Endothelial cell of umbilical vein (primary cell): Measurements from ENCODE around the gene NUAK1.

Source experiments
- CTCF ChIP-seq, 2 donors: IDR thresholded peaks; 1 replicate in 1 of 2; 2 replicates in 1 of 2; pipeline ENCODE4 v1.5.1; 2011; ENCODE audit warnings: low read length in 2 of 2, mild to moderate bottlenecking in 2 of 2, moderate library complexity in 2 of 2, control low read depth in 1 of 2, inconsistent platforms in 1 of 2, low read depth in 1 of 2; ENCODE audit not compliant: insufficient read depth in 1 of 2; ENCODE audit errors: extremely low read depth in 1 of 2
- EZH2 ChIP-seq: IDR thresholded peaks from 2 replicates; pipeline ENCODE4 v1.6.1; 2012; ENCODE audit warnings: borderline replicate concordance, low read depth, mild to moderate bottlenecking, moderate library complexity, low read length, inconsistent platforms; ENCODE audit not compliant: severe bottlenecking
- MAX ChIP-seq: IDR thresholded peaks from 2 replicates; pipeline ENCODE4 v1.6.1; 2011; ENCODE audit not compliant: insufficient read depth, insufficient read length
- MYC ChIP-seq: IDR thresholded peaks from one replicate; pipeline ENCODE4 v1.6.1; 2011; ENCODE audit warnings: mild to moderate bottlenecking, low read depth, low read length
- POLR2A ChIP-seq: IDR thresholded peaks from 2 replicates; pipeline ENCODE4 v1.6.1; 2012; ENCODE audit warnings: low read depth, mild to moderate bottlenecking, control low read depth, low read length
- POLR2AphosphoS5 ChIP-seq: IDR thresholded peaks from 2 replicates; pipeline ENCODE4 v1.6.1; 2012; ENCODE audit warnings: low read depth, mild to moderate bottlenecking, control low read depth, low read length, moderate library complexity; ENCODE audit not compliant: insufficient read depth

GRCh38 chr12:106179086-106179485 lies 40.3 kb upstream of the NUAK1 start:
- TF ChIP-seq CTCF (IDR thresholded peaks at IDR 0.05; ENCODE audit: extremely low read depth in 1 of 2, insufficient read depth in 1 of 2, low read depth in 1 of 2, low read length in 2 of 2) (no peak), POLR2A (no peak), MAX (no peak), POLR2AphosphoS5 (no peak), MYC (no peak), EZH2 (no peak)
